OCI-LY3 (cell line): ENCODE results near the gene MAN1A2.
"Not testable (repeated sequence)": the region's sequence is repeated elsewhere in the genome, so short reads cannot be mapped to it uniquely, and the experiment has no call there.

ENCODE experiments used
- H2AFZ ChIP-seq: fragments of 200-600, 300-600 bp; shearing (Covaris generic); 2 replicates; pipeline ENCODE4 v1.6.0; 2014; ENCODE audit warnings: antibody characterized with exemption, low read depth, low read length
- H3K27ac ChIP-seq: fragments of 200-600, 300-600 bp; sonication (generic); 2 replicates; pipeline ENCODE4 v1.5.1; 2014; ENCODE audit warnings: mild to moderate bottlenecking, low read length, moderate library complexity, mixed read lengths
- H3K27me3 ChIP-seq: fragments of 200-600, 300-600 bp; sonication (generic); 2 replicates; pipeline ENCODE4 v1.6.1; 2014; ENCODE audit warnings: low read depth, low read length, mixed read lengths
- H3K36me3 ChIP-seq: fragments of 200-600, 300-600 bp; sonication (generic); replicated peaks from 2 replicates; pipeline ENCODE3; 2014; ENCODE audit warnings: low read depth, low read length, mixed read lengths
- H3K4me1 ChIP-seq: fragments of 300-600, 200-600 bp; sonication (generic); 2 replicates; pipeline ENCODE4 v1.6.1; 2014; ENCODE audit warnings: low read length, mixed read lengths
- H3K4me2 ChIP-seq: fragments of 200-600, 300-600 bp; sonication (generic); 2 replicates; pipeline ENCODE4 v1.6.1; 2014; ENCODE audit warnings: low read length, mixed read lengths
- H3K4me3 ChIP-seq: fragments of 300-600, 200-600 bp; sonication (generic); 2 replicates; pipeline ENCODE4 v1.5.1; 2014; ENCODE audit warnings: antibody characterized with exemption, mild to moderate bottlenecking, low read length, moderate library complexity
- H3K79me2 ChIP-seq: fragments of 300-600, 200-600 bp; shearing (Covaris generic); 2 replicates; pipeline ENCODE4 v1.6.1; 2014; ENCODE audit warnings: mild to moderate bottlenecking, low read length, mixed read lengths
- H3K9ac ChIP-seq: fragments of 300-600, 200-600 bp; shearing (Covaris generic); 2 replicates; pipeline ENCODE4 v1.6.0; 2014; ENCODE audit warnings: mild to moderate bottlenecking, low read length, moderate library complexity
- H3K9me3 ChIP-seq: fragments of 200-600, 300-600 bp; shearing (Covaris generic); 2 replicates; pipeline ENCODE4 v1.6.1; 2014; ENCODE audit warnings: low read length, mixed read lengths; ENCODE audit not compliant: insufficient read depth
- H4K20me1 ChIP-seq: fragments of 200-600, 300-600 bp; sonication (generic); 2 replicates; pipeline ENCODE4 v1.6.1; 2016; ENCODE audit warnings: low read length, mixed read lengths; ENCODE audit not compliant: insufficient read depth
- EZH2phosphoT487 ChIP-seq: fragments of 200-600 bp; shearing (Covaris generic); IDR thresholded peaks from 2 replicates; pipeline ENCODE4 v1.6.1; 2018; ENCODE audit warnings: antibody characterized with exemption, mixed run types, low read depth
- TF ChIP-seq, protein P1 (sequence below): fragments of 200-600, 300-600 bp; sonication (generic); IDR thresholded peaks from 2 replicates; pipeline ENCODE4 v1.5.1; 2014; ENCODE audit warnings: antibody characterized with exemption, low read length, low read depth

MAN1A2 gene

DNA sequence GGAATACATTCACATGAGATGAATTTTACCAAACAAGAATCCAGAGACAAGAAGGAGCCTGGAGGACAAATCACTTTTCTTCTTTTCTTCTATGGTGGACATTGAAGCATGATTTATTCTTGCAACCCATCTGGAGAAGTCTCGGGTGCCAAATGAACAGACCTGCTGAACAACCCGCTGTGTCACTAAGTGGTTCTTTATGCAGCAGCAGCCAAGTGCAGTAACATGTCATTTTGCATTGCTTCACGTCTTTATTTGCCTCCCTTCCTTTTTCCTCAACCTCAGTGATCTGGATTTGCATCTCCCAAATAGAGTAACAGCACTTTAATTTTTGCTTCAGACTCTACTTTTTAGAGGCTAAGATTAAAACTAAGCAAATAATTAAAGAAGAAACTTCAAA is 188.6 kb downstream of the MAN1A2 start:
- Histone ChIP-seq H3K4me1 (peaks cover 5% of the 10 kb centered on the region; the same call in 1 of the 2 replicates), H2AFZ (no peak overlapping the region), H3K9me3 (no peaks in the 10 kb centered on the region), H3K27ac (no peak overlapping the region), H3K27me3 (no peaks in the 10 kb centered on the region), H4K20me1 (no peaks in the 10 kb centered on the region), H3K79me2 (no peaks in the 10 kb centered on the region), H3K9ac (no peak overlapping the region), H3K4me3 (no peak overlapping the region), H3K4me2 (no peak overlapping the region), H3K36me3 (no peaks in the 10 kb centered on the region)
- TF ChIP-seq EZH2phosphoT487 = no peak
- TF ChIP-seq, protein P1, sequence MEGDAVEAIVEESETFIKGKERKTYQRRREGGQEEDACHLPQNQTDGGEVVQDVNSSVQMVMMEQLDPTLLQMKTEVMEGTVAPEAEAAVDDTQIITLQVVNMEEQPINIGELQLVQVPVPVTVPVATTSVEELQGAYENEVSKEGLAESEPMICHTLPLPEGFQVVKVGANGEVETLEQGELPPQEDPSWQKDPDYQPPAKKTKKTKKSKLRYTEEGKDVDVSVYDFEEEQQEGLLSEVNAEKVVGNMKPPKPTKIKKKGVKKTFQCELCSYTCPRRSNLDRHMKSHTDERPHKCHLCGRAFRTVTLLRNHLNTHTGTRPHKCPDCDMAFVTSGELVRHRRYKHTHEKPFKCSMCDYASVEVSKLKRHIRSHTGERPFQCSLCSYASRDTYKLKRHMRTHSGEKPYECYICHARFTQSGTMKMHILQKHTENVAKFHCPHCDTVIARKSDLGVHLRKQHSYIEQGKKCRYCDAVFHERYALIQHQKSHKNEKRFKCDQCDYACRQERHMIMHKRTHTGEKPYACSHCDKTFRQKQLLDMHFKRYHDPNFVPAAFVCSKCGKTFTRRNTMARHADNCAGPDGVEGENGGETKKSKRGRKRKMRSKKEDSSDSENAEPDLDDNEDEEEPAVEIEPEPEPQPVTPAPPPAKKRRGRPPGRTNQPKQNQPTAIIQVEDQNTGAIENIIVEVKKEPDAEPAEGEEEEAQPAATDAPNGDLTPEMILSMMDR = no peak

GRCh38 chr1:117556341-117556740 is 189.1 kb downstream of the MAN1A2 start:
- no peaks in the 10 kb centered on the region for H3K9me3 ChIP-seq
- no peak overlapping the region for H3K9ac ChIP-seq
- H3K27ac ChIP-seq = no peak overlapping the region
- no peak overlapping the region for H3K4me2 ChIP-seq
- no peak overlapping the region for H2AFZ ChIP-seq
- no peaks in the 10 kb centered on the region for H4K20me1 ChIP-seq
- H3K79me2 ChIP-seq = no peaks in the 10 kb centered on the region
- no peaks in the 10 kb centered on the region for H3K36me3 ChIP-seq
- H3K4me3 ChIP-seq = no peak overlapping the region
- peaks cover 5% of the 10 kb centered on the region; the same call in 1 of the 2 replicates for H3K4me1 ChIP-seq
- TF ChIP-seq, protein P1 = no peak
- TF ChIP-seq EZH2phosphoT487 = no peak
- no peaks in the 10 kb centered on the region for H3K27me3 ChIP-seq

- H3K9me3 ChIP-seq = no peaks in the 10 kb centered on the region
- no peak overlapping the region for H3K27ac ChIP-seq
- H3K4me1 ChIP-seq = peaks cover 5% of the 10 kb centered on the region; the same call in 1 of the 2 replicates
- H3K9ac ChIP-seq = no peak overlapping the region
- no peak overlapping the region for H3K4me2 ChIP-seq
- no peaks in the 10 kb centered on the region for H3K36me3 ChIP-seq
- H3K79me2 ChIP-seq = no peaks in the 10 kb centered on the region
- H4K20me1 ChIP-seq = no peaks in the 10 kb centered on the region
- no peaks in the 10 kb centered on the region for H3K27me3 ChIP-seq
- no peak overlapping the region for H3K4me3 ChIP-seq
- no peak overlapping the region for H2AFZ ChIP-seq
- TF ChIP-seq, protein P1 = no peak
Observed at GRCh38 chr1:117556976-117557375, 189.7 kb downstream of the MAN1A2 start.

- H3K9ac ChIP-seq, H3K79me2 ChIP-seq, H3K27ac ChIP-seq, H3K36me3 ChIP-seq, H3K4me3 ChIP-seq, H3K4me1 ChIP-seq, H3K27me3 ChIP-seq, H3K4me2 ChIP-seq, H4K20me1 ChIP-seq, H3K9me3 ChIP-seq, H2AFZ ChIP-seq: not testable (repeated sequence)
Observed at GRCh38 chr1:117558451-117558850, 191.2 kb downstream of the MAN1A2 start.

GRCh38 chr1:117559139-117559538 is 191.9 kb downstream of the MAN1A2 start:
- H3K4me2 ChIP-seq = no peak overlapping the region
- H3K4me1 ChIP-seq = peaks cover 5% of the 10 kb centered on the region; the same call in 1 of the 2 replicates
- H3K27ac ChIP-seq = no peak overlapping the region
- H3K27me3 ChIP-seq = no peaks in the 10 kb centered on the region
- no peak overlapping the region for H3K9ac ChIP-seq
- TF ChIP-seq, protein P1 = no peak
- TF ChIP-seq EZH2phosphoT487 = no peak
- H3K4me3 ChIP-seq = no peak overlapping the region
- H3K9me3 ChIP-seq = no peaks in the 10 kb centered on the region
- H2AFZ ChIP-seq = no peak overlapping the region
- no peaks in the 10 kb centered on the region for H3K36me3 ChIP-seq
- H3K79me2 ChIP-seq = no peaks in the 10 kb centered on the region
- H4K20me1 ChIP-seq = no peaks in the 10 kb centered on the region
